Neural cell (in vitro differentiated cells): Measurements from ENCODE around the gene GGCX. TPM values are rescaled to one million over a fixed set of nuclear protein-coding genes. Genes with fewer than 3 reads are reported as not detected.

Source experiments
- H2AFZ ChIP-seq: fragments of 200-600, 300-800 bp; sonication (generic), shearing (Covaris generic); 2 replicates; pipeline ENCODE4 v1.6.0; 2014; ENCODE audit warnings: low read depth, mild to moderate bottlenecking, antibody characterized with exemption, low read length, moderate library complexity
- H3F3A ChIP-seq: fragments of 200-600 bp; shearing (Covaris generic); 2 replicates; pipeline ENCODE4 v1.6.1; 2016; ENCODE audit warnings: mild to moderate bottlenecking, moderate library complexity, mixed read lengths, antibody characterized with exemption, low read length; ENCODE audit not compliant: insufficient read depth, poor library complexity, severe bottlenecking
- H3K27ac ChIP-seq: fragments of 200-600, 300-800 bp; sonication (generic), shearing (Covaris generic); 2 replicates; pipeline ENCODE4 v1.5.1; 2014; ENCODE audit warnings: mild to moderate bottlenecking, low read length, moderate library complexity
- H3K27me3 ChIP-seq: fragments of 300-800, 200-600 bp; sonication (generic), shearing (Covaris generic); 2 replicates; pipeline ENCODE4 v1.6.0; 2014; ENCODE audit warnings: mild to moderate bottlenecking, low read depth, low read length, moderate library complexity; ENCODE audit not compliant: insufficient read depth
- H3K36me3 ChIP-seq: fragments of 300-800, 200-600 bp; sonication (generic), shearing (Covaris generic); 2 replicates; pipeline ENCODE4 v1.5.1; 2014; ENCODE audit warnings: mild to moderate bottlenecking, antibody characterized with exemption, low read length, moderate library complexity; ENCODE audit not compliant: insufficient read depth
- H3K4me2 ChIP-seq: fragments of 300-800, 200-600 bp; sonication (generic), shearing (Covaris generic); 2 replicates; pipeline ENCODE4 v1.6.0; 2014; ENCODE audit warnings: mild to moderate bottlenecking, low read length
- H3K4me3 ChIP-seq: fragments of 300-800, 200-600 bp; sonication (generic), shearing (Covaris generic); 2 replicates; pipeline ENCODE4 v1.5.1; 2014; ENCODE audit warnings: mild to moderate bottlenecking, low read length, moderate library complexity
- H3K79me2 ChIP-seq: fragments of 200-600 bp; shearing (Covaris generic); replicated peaks from 2 replicates; pipeline ENCODE4 v1.6.0; 2014; ENCODE audit warnings: mild to moderate bottlenecking, low read length, moderate library complexity; ENCODE audit not compliant: insufficient read depth
- H3K9ac ChIP-seq: fragments of 300-800, 200-600 bp; sonication (generic), shearing (Covaris generic); 2 replicates; pipeline ENCODE4 v1.6.1; 2016; ENCODE audit warnings: mild to moderate bottlenecking, low read length, mixed read lengths
- H3K9me2 ChIP-seq: fragments of 200-600 bp; shearing (Covaris generic); 2 replicates; pipeline ENCODE4 v1.6.1; 2016; ENCODE audit warnings: mild to moderate bottlenecking, low read length, mixed read lengths; ENCODE audit not compliant: insufficient read depth
- H3K9me3 ChIP-seq: fragments of 200-600, 300-800 bp; sonication (generic), shearing (Covaris generic); 2 replicates; pipeline ENCODE4 v1.6.1; 2016; ENCODE audit warnings: mild to moderate bottlenecking, mixed run types, low read length, moderate library complexity, mixed read lengths
- H4K20me1 ChIP-seq: fragments of 200-600 bp; shearing (Covaris generic); 2 replicates; pipeline ENCODE4 v1.6.1; 2016; ENCODE audit warnings: mild to moderate bottlenecking, mixed run types; ENCODE audit not compliant: insufficient read depth
- EP300 ChIP-seq: fragments of 450-650 bp; conservative IDR thresholded peaks from 2 replicates; pipeline ENCODE4 v1.6.1; 2014; ENCODE audit warnings: antibody characterized with exemption, mild to moderate bottlenecking, moderate library complexity; ENCODE audit not compliant: poor library complexity, severe bottlenecking
- EZH2 ChIP-seq: fragments of 200-600, 300-800 bp; shearing (Covaris generic), sonication (generic); IDR thresholded peaks from 2 replicates; pipeline ENCODE4 v1.6.1; 2014; ENCODE audit warnings: antibody characterized with exemption, low read length, borderline replicate concordance, mild to moderate bottlenecking; ENCODE audit not compliant: insufficient read depth, poor library complexity, severe bottlenecking
- MXI1 ChIP-seq: fragments of 450-650 bp; conservative IDR thresholded peaks from 2 replicates; pipeline ENCODE4 v1.6.1; 2014; ENCODE audit warnings: antibody characterized with exemption, mild to moderate bottlenecking; ENCODE audit not compliant: poor library complexity, severe bottlenecking
- POLR2AphosphoS5 ChIP-seq: IDR thresholded peaks from 2 replicates; pipeline ENCODE4 v1.6.1; 2012
- RAD21 ChIP-seq: fragments of 450-650 bp; conservative IDR thresholded peaks from 2 replicates; pipeline ENCODE4 v1.6.1; 2014; ENCODE audit warnings: antibody characterized with exemption, mild to moderate bottlenecking, moderate library complexity
- SMC3 ChIP-seq: fragments of 450-650 bp; conservative IDR thresholded peaks from 2 replicates; pipeline ENCODE4 v1.6.1; 2014; ENCODE audit warnings: antibody characterized with exemption, mild to moderate bottlenecking, moderate library complexity; ENCODE audit not compliant: poor library complexity
- TAF1 ChIP-seq: IDR thresholded peaks from 2 replicates; pipeline ENCODE4 v1.6.1; 2012; ENCODE audit warnings: low read depth
- polyA plus RNA-seq: library from polyadenylated mRNA; depleted of rRNA; stranded (reverse); fragments of >200 nt; gene quantifications from 2 replicates; pipeline ENCODE4 v1.2.3, GENCODE V29; 2014
- TF ChIP-seq, protein P1 (sequence below): fragments of 450-650 bp; IDR thresholded peaks from 2 replicates; pipeline ENCODE4 v1.5.1; 2014; ENCODE audit warnings: antibody characterized with exemption, mild to moderate bottlenecking, moderate library complexity; ENCODE audit not compliant: poor library complexity, severe bottlenecking
- TF ChIP-seq, protein P2 (sequence below): IDR thresholded peaks from 2 replicates; pipeline ENCODE4 v1.6.1; 2012; ENCODE audit warnings: borderline replicate concordance

The GGCX gene
- polyA plus RNA-seq, 1 donor from 2014 or later: 41.4 TPM

DNA sequence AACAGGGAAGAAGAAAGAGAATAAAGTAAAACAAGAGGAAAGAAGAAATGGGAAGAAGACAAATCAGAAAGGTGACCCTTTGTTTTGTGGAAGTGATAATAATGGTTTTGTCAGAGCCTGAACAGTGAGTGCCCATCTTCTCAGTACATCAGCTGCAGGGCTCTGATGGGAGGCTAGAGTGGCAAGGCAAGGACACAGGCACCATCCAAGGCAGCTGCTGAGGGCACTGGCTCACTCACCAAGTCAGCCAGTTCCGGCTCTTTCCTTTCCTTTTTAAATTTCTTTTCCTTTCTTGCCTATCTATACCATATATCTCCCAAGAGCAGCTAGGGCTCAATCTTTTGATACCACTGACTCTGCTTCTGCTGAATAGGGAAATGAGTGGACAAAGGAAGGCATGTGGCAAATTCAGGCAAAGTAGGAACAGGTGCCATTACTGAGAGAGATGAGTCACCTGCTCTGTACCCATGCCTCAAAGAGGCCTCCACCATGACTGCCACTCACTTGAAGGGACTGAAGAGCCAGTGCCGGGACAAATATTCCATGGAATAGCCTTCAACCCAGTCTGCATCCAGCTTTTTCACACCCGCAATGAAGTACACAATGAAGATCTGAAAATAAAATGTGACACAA is 6.2 kb downstream of the GGCX start:
- H2AFZ ChIP-seq: no peak overlapping the region
- H3K9me3 ChIP-seq: no peaks in the 10 kb centered on the region
- H3K4me2 ChIP-seq: no peak overlapping the region
- no peaks in the 10 kb centered on the region for H3K9me2 ChIP-seq
- no peak overlapping the region for H3K4me3 ChIP-seq
- H3K79me2 ChIP-seq: peaks cover 9% of the 10 kb centered on the region
- no peaks in the 10 kb centered on the region for H4K20me1 ChIP-seq
- TF ChIP-seq SMC3 (no peak), EP300 (no peak), POLR2AphosphoS5 (no peak), EZH2 (no peak), RAD21 (no peak), MXI1 (no peak), TAF1 (no peak)
- TF ChIP-seq, protein P1, sequence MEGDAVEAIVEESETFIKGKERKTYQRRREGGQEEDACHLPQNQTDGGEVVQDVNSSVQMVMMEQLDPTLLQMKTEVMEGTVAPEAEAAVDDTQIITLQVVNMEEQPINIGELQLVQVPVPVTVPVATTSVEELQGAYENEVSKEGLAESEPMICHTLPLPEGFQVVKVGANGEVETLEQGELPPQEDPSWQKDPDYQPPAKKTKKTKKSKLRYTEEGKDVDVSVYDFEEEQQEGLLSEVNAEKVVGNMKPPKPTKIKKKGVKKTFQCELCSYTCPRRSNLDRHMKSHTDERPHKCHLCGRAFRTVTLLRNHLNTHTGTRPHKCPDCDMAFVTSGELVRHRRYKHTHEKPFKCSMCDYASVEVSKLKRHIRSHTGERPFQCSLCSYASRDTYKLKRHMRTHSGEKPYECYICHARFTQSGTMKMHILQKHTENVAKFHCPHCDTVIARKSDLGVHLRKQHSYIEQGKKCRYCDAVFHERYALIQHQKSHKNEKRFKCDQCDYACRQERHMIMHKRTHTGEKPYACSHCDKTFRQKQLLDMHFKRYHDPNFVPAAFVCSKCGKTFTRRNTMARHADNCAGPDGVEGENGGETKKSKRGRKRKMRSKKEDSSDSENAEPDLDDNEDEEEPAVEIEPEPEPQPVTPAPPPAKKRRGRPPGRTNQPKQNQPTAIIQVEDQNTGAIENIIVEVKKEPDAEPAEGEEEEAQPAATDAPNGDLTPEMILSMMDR: no peak
- TF ChIP-seq, protein P2, sequence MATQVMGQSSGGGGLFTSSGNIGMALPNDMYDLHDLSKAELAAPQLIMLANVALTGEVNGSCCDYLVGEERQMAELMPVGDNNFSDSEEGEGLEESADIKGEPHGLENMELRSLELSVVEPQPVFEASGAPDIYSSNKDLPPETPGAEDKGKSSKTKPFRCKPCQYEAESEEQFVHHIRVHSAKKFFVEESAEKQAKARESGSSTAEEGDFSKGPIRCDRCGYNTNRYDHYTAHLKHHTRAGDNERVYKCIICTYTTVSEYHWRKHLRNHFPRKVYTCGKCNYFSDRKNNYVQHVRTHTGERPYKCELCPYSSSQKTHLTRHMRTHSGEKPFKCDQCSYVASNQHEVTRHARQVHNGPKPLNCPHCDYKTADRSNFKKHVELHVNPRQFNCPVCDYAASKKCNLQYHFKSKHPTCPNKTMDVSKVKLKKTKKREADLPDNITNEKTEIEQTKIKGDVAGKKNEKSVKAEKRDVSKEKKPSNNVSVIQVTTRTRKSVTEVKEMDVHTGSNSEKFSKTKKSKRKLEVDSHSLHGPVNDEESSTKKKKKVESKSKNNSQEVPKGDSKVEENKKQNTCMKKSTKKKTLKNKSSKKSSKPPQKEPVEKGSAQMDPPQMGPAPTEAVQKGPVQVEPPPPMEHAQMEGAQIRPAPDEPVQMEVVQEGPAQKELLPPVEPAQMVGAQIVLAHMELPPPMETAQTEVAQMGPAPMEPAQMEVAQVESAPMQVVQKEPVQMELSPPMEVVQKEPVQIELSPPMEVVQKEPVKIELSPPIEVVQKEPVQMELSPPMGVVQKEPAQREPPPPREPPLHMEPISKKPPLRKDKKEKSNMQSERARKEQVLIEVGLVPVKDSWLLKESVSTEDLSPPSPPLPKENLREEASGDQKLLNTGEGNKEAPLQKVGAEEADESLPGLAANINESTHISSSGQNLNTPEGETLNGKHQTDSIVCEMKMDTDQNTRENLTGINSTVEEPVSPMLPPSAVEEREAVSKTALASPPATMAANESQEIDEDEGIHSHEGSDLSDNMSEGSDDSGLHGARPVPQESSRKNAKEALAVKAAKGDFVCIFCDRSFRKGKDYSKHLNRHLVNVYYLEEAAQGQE: no peak
- no peaks in the 10 kb centered on the region for H3K27me3 ChIP-seq
- no peak overlapping the region for H3K9ac ChIP-seq
- H3F3A ChIP-seq: no peaks in the 10 kb centered on the region
- H3K36me3 ChIP-seq: peaks cover 8% of the 10 kb centered on the region
- no peak overlapping the region for H3K27ac ChIP-seq

DNA sequence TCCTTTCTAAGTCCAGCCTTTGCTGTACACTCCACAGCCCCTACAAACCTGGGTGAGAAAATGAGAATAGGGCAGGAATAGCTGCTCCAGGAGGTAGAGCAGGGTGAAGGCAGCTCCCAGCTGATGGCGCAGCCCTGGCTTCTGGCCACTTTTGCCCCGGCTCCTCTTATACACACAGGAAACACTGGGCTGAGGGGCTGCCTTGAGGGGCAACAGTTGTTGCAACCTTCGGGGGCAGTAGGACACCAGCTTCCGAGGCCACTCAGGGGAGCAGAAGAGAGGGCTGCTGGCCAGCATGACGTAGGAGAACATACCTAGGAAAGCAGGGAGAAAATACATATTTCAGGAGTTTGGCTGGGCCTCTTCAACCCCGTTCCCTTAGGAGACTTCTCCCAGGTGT is 8.1 kb downstream of the GGCX start:
- Histone ChIP-seq H3K36me3 (peaks cover 8% of the 10 kb centered on the region), H3K27me3 (no peaks in the 10 kb centered on the region), H2AFZ (no peak overlapping the region), H3F3A (no peaks in the 10 kb centered on the region), H3K79me2 (no peaks in the 10 kb centered on the region), H3K4me2 (no peak overlapping the region), H3K9me2 (no peaks in the 10 kb centered on the region), H3K9ac (no peak overlapping the region), H3K27ac (no peak overlapping the region), H3K9me3 (no peaks in the 10 kb centered on the region), H3K4me3 (no peak overlapping the region), H4K20me1 (no peaks in the 10 kb centered on the region)
- TF ChIP-seq MXI1 (no peak), RAD21 (no peak), EP300 (no peak), SMC3 (no peak), EZH2 (no peak), POLR2AphosphoS5 (no peak), TAF1 (no peak)
- TF ChIP-seq, protein P1: no peak
- TF ChIP-seq, protein P2: no peak
